ENCODE results near the gene TMEM141. TPM values are rescaled to one million over a fixed set of nuclear protein-coding genes. Genes with fewer than 3 reads are reported as not detected.

Gene TMEM141
- total and polyA plus RNA-seq, 10 of the 15 experiments (the other 5 are each of a cell fraction or from before 2014, with no cell fraction given) = 7.8 to 48.6 (median 34.4) TPM

DNA sequence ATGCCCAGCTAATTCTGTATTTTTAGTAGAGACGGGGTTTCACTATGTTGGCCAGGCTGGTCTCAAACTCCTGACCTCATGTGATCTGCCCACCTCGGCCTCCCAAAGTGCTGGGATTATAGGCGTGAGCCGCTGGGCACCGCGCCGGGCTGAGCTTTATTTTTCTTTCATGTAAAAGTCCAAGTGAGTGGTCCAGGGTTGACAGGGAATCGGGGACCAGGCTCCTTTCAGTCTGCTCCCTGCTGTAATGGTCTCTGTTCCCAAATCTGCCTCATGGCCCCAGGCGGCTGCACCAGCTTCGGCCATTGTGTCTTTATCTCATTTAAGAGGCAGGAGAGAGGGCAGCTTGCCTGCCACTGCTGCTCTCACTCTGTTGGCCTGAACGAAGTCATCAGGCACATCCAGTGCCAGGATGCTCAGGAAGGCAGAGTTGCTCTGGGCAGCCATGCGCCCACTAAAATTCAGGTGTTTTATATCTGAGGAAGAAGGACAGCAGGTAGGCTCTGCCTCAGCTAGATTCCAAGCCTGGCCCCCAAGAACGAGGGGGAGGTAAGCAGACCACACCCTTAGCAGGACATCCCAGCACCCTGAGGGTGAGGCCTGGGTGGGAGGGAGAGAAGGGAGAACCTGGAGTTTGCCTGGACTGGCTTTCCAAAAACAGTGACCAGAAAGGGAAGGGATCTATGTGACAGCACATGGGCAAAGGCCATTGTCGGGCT lies 3.3 kb downstream of the TMEM141 start:
- CTCF ChIA-PET = interaction anchor here (0.9 to 3.3 kb wide), 4 partner anchors 12 to 274 kb away, joined by 5 to 27 read pairs (median 6); no protein-coding TSS in a partner anchor
- Histone ChIP-seq H3K79me2 (ENCODE audit: control insufficient read depth, insufficient read depth, low read length) (peaks cover 2% of the 10 kb centered on the region; the same call in 1 of the 2 replicates), H3K4me2 (ENCODE audit: control insufficient read depth, insufficient read depth) (no peak overlapping the region), H4K20me1 (ENCODE audit: control insufficient read depth, insufficient read depth) (peaks cover 2% of the 10 kb centered on the region; the same call in 1 of the 2 replicates), H2AFZ (ENCODE audit: control insufficient read depth, low read depth, low read length) (no peak overlapping the region), H3K4me3 (no peak overlapping the region), H3K4me1 (ENCODE audit: control insufficient read depth, insufficient read depth, low read length) (peaks cover 7% of the 10 kb centered on the region), H3K27me3 (replicated peaks in 1 of 2; ENCODE audit: control insufficient read depth in 2 of 2, insufficient read depth in 2 of 2, low read length in 1 of 2) (no peaks in the 10 kb centered on the region), H3K9ac (ENCODE audit: control insufficient read depth, insufficient read depth, low read length) (no peak overlapping the region), H3K9me3 (replicated peaks; ENCODE audit: control insufficient read depth, insufficient read depth, low read length) (no peaks in the 10 kb centered on the region), H3K27ac (ENCODE audit: control insufficient read depth, insufficient read depth) (no peak overlapping the region), H3K36me3 (ENCODE audit: control insufficient read depth in 2 of 2, insufficient read depth in 2 of 2, low read length in 1 of 2) (no peaks in the 10 kb centered on the region)
- POLR2A ChIA-PET = interaction anchor here (0.5 to 1.3 kb wide), 3 partner anchors 24 to 241 kb away, joined by 3 to 4 read pairs (median 3); no protein-coding TSS in a partner anchor
- intact Hi-C loops (cut with micrococcal nuclease; ENCODE audit: unreplicated experiment) = loop anchor here (10.0 kb wide), 1 partner anchor 150 kb away; the partner anchor contains the start of genes C8G and FBXW5
- no TSS peak for BruUV-seq (replicated peaks)
- FAIRE-seq (no peak), DNase-seq (ENCODE audit: low read depth, low spot score) (no peak), ATAC-seq (no peak)
- in situ Hi-C loops (cut with MboI) = no loop called here
- RAD21 ChIA-PET (ENCODE audit: unreplicated experiment) = interaction anchor here (0.8 to 1.2 kb wide), 3 partner anchors 18 to 241 kb away, joined by 3 read pairs; partner anchors contain the start of gene AJM1
- SMC1A ChIA-PET (ENCODE audit: uncharacterized antibody, unreplicated experiment) = no interaction called here
- no peak for TF ChIP-seq USF1 (IDR thresholded peaks at IDR 0.05; ENCODE audit: borderline replicate concordance, extremely low read length, insufficient read depth, low read depth, low read length)
- TF ChIP-seq ZNF217 (IDR thresholded peaks at IDR 0.05) = no peak
- TF ChIP-seq ESRRA (IDR thresholded peaks at IDR 0.05; ENCODE audit: low read length) = no peak
- TF ChIP-seq RFX5 (IDR thresholded peaks at IDR 0.05; ENCODE audit: low read depth, low read length) = no peak
- TF ChIP-seq MEF2A (IDR thresholded peaks at IDR 0.05; ENCODE audit: insufficient read depth, low read depth, low read length) = no peak
- no peak for TF ChIP-seq ETV6 (conservative IDR thresholded peaks at IDR 0.05 in 1 of 2, IDR thresholded peaks at IDR 0.05 in 1 of 2; ENCODE audit: borderline replicate concordance in 1 of 2, low read depth in 1 of 2)
- WGBS (ENCODE audit: insufficient coverage, insufficient replicate concordance, low lambda C conversion rate, missing lambda C conversion rate) = 72% methylated on average over 14 of the region's 14 CpGs
